ENCODE data around the gene SPAG8.

Gene SPAG8

GRCh38 chr9:35839926-35840325 is 27.9 kb upstream of the SPAG8 start:
- DNase-seq (ENCODE audit: low read depth in 2 of 2): no peak

GRCh38 chr9:35836595-35836994 is 24.5 kb upstream of the SPAG8 start:
- no peak for DNase-seq (ENCODE audit: low read depth in 2 of 2)

- no peak for DNase-seq (ENCODE audit: low read depth in 2 of 2)
Measured at GRCh38 chr9:35835766-35836165, 23.7 kb upstream of the SPAG8 start.

- no peak for DNase-seq (ENCODE audit: low read depth in 2 of 2)
Measured at GRCh38 chr9:35835216-35835632, 23.2 kb upstream of the SPAG8 start.

- no peak for DNase-seq (ENCODE audit: low read depth in 2 of 2)
Measured at GRCh38 chr9:35834260-35835215, 22.5 kb upstream of the SPAG8 start.

- no peak for DNase-seq (ENCODE audit: low read depth in 2 of 2)
Measured at GRCh38 chr9:35832814-35833213, 20.8 kb upstream of the SPAG8 start.

- no peak for DNase-seq (ENCODE audit: low read depth in 2 of 2)
Measured at GRCh38 chr9:35831040-35831439, 19.0 kb upstream of the SPAG8 start.

GRCh38 chr9:35829764-35830096 is 17.7 kb upstream of the SPAG8 start:
- no peak for DNase-seq (ENCODE audit: low read depth in 2 of 2)

- peak; percentile 89 to 93 for DNase-seq (ENCODE audit: low read depth in 2 of 2)
Measured at GRCh38 chr9:35829084-35829763, 17.2 kb upstream of the SPAG8 start, which contains the start of gene TMEM8B. TMEM8B (plus strand) TSS chr9:35829228; CDS start chr9:35829448, 220 bp downstream.

- no peak for DNase-seq (ENCODE audit: low read depth in 2 of 2)
Measured at GRCh38 chr9:35828716-35829083, 16.6 kb upstream of the SPAG8 start, which contains the start of gene FAM221B. FAM221B (minus strand) TSS chr9:35828732; CDS start chr9:35826161, 2,571 bp downstream.

- no peak for DNase-seq (ENCODE audit: low read depth in 2 of 2)
Measured at GRCh38 chr9:35827486-35827885, 15.4 kb upstream of the SPAG8 start.

- no peak for DNase-seq (ENCODE audit: low read depth in 2 of 2)
Measured at GRCh38 chr9:35826071-35826701, 14.1 kb upstream of the SPAG8 start.

- DNase-seq (ENCODE audit: low read depth in 2 of 2): no peak
Measured at GRCh38 chr9:35822926-35823325, 10.9 kb upstream of the SPAG8 start.

- no peak for DNase-seq (ENCODE audit: low read depth in 2 of 2)
Measured at GRCh38 chr9:35820076-35820475, 8.0 kb upstream of the SPAG8 start.

GRCh38 chr9:35818341-35818740 is 6.3 kb upstream of the SPAG8 start:
- DNase-seq (ENCODE audit: low read depth in 2 of 2): no peak

GRCh38 chr9:35816708-35817107 is 4.6 kb upstream of the SPAG8 start:
- no peak for DNase-seq (ENCODE audit: low read depth in 2 of 2)

GRCh38 chr9:35814841-35815543 is 2.9 kb upstream of the SPAG8 start, which contains the start of gene HINT2:
HINT2 (minus strand) TSS chr9:35815042; CDS start chr9:35814979, 63 bp downstream.
- DNase-seq (ENCODE audit: low read depth in 2 of 2): peak; percentile 97 to 98

- DNase-seq (ENCODE audit: low read depth in 2 of 2): peak in 1 of 2 donors; percentile 14
Measured at GRCh38 chr9:35814106-35814840, 2.2 kb upstream of the SPAG8 start.

GRCh38 chr9:35813434-35814105 is 1.5 kb upstream of the SPAG8 start:
- DNase-seq (ENCODE audit: low read depth in 2 of 2): no peak

GRCh38 chr9:35811381-35812024 is 559 bp downstream of the SPAG8 start:
- DNase-seq (ENCODE audit: low read depth in 2 of 2): no peak

Data from stimulated activated CD8-positive, alpha-beta memory T cell treated with anti-CD3 and anti-CD28 coated beads, Interleukin-7, amount 100 ng/mL, for 4 hours (primary cell).